ENCODE results near the gene SCAMP2. TPM values are rescaled to one million over a fixed set of nuclear protein-coding genes. Genes with fewer than 3 reads are reported as not detected.

Gene SCAMP2
- total RNA-seq, 1 experiment from 2014 or later: 55.8 TPM

GRCh38 chr15:74907163-74907870, 34.2 kb upstream of the SCAMP2 start:
- peak overlapping the region; percentile 93 for H2AFZ ChIP-seq (ENCODE audit: low read depth, low read length, poor library complexity, severe bottlenecking)
- H3K27me3 ChIP-seq (ENCODE audit: insufficient read depth, low read length): no peaks in the 10 kb centered on the region
- H3K4me1 ChIP-seq (ENCODE audit: control insufficient read depth in 1 of 2, insufficient read depth in 2 of 2, low read length in 2 of 2): peaks cover 10 to 17% of the 10 kb centered on the region in 2 experiments; a peak in 2 of 4 replicates
- H3K79me2 ChIP-seq (ENCODE audit: insufficient read depth, low read length): peaks cover 19% of the 10 kb centered on the region
- no peaks in the 10 kb centered on the region for H3K9me3 ChIP-seq (ENCODE audit: control insufficient read depth in 1 of 2, insufficient read depth in 1 of 2, low read depth in 1 of 2, low read length in 2 of 2)
- ChIA-PET RAD21 (ENCODE audit: low non-redundant PET in 1 of 2, low total read pairs in 2 of 2, uncharacterized antibody in 2 of 2, unreplicated experiment in 2 of 2) (no interaction called here), CTCF (interaction anchor here (1.0 to 1.1 kb wide), 3 partner anchors 9 to 44 kb away, joined by 3 read pairs; no protein-coding TSS in a partner anchor), POLR2A (interaction anchor here (0.8 to 1.7 kb wide), 4 partner anchors 10 to 734 kb away, joined by 3 to 8 read pairs (median 4); partner anchors contain the start of gene MPI)
- no peaks in the 10 kb centered on the region for H3K9me2 ChIP-seq (ENCODE audit: insufficient read depth)
- peak overlapping the region; percentile 89 for H3K27ac ChIP-seq (ENCODE audit: low read depth, low read length)
- TF ChIP-seq TCF7L2 (IDR thresholded peaks at IDR 0.05; ENCODE audit: borderline replicate concordance, extremely low read depth, insufficient read depth, insufficient read length) (no peak), ZBTB33 (IDR thresholded peaks at IDR 0.05; ENCODE audit: extremely low read depth, insufficient replicate concordance, low read length) (no peak), EZH2phosphoT487 (IDR thresholded peaks at IDR 0.05; ENCODE audit: borderline replicate concordance) (no peak), ZFX (IDR thresholded peaks at IDR 0.05) (no peak), JUND (IDR thresholded peaks at IDR 0.05) (no peak), CEBPB (IDR thresholded peaks at IDR 0.05; ENCODE audit: low read depth) (no peak), EZH2 (IDR thresholded peaks at IDR 0.05) (no peak), RAD21 (IDR thresholded peaks at IDR 0.05; ENCODE audit: low read depth) (no peak), FOSL1 (IDR thresholded peaks at IDR 0.05; ENCODE audit: low read depth) (no peak), MAX (IDR thresholded peaks at IDR 0.05) (no peak; the same call in 1 of the 2 replicates), ZNF274 (IDR thresholded peaks at IDR 0.05; ENCODE audit: low read depth, low read length) (no peak), SIN3A (IDR thresholded peaks at IDR 0.05; ENCODE audit: low read depth) (no peak)
- no peaks in the 10 kb centered on the region for H4K20me1 ChIP-seq (ENCODE audit: insufficient read depth)
- peak overlapping the region; percentile 94 for H3K9ac ChIP-seq (ENCODE audit: low read length)
- intact Hi-C loops (cut with micrococcal nuclease): loop anchor here (5.0 kb wide), 1 partner anchor 80 kb away; no protein-coding TSS in a partner anchor
- ATAC-seq: peak; percentile 11
- peaks cover 3 to 16% of the 10 kb centered on the region in 2 experiments; a peak in 2 of 4 replicates for H3K36me3 ChIP-seq (ENCODE audit: control insufficient read depth in 1 of 2, insufficient read depth in 2 of 2, low read length in 2 of 2)
- peak overlapping the region; percentile 73 to 96 for H3K4me3 ChIP-seq (replicated peaks in 1 of 2; ENCODE audit: low read depth in 1 of 2, low read length in 2 of 2)
- no peak for DNase-seq (ENCODE audit: low read depth, low spot score)
- BruUV-seq (replicated peaks): TSS peak; percentile 82
- H3K4me2 ChIP-seq (ENCODE audit: low read length): peak overlapping the region; percentile 98

Data from HCT116 (cell line).